AG09309 (cell line): ENCODE data around the gene CRYGN.

Experiments
- DNase-seq: peaks from one replicate; pipeline ENCODE4 v3.0.0-alpha.2; 2010; ENCODE audit warnings: low read depth
- H3K4me3 ChIP-seq: 2 replicates; pipeline ENCODE4 v1.5.1; 2011; ENCODE audit warnings: mild to moderate bottlenecking, low read depth, low read length, moderate library complexity; ENCODE audit not compliant: control insufficient read depth
- CTCF ChIP-seq: IDR thresholded peaks from 2 replicates; pipeline ENCODE4 v1.5.1; 2011; ENCODE audit warnings: mild to moderate bottlenecking, low read depth, low read length, inconsistent platforms; ENCODE audit not compliant: insufficient read depth, control insufficient read depth; ENCODE audit errors: missing control alignments

The CRYGN gene

GRCh38 chr7:151442776-151443496 is 3.0 kb upstream of the CRYGN start:
- TF ChIP-seq CTCF = no peak
- DNase-seq = no peak
- H3K4me3 ChIP-seq = no peak overlapping the region

- no peak for TF ChIP-seq CTCF
- H3K4me3 ChIP-seq = no peak overlapping the region
- DNase-seq = no peak
These were observed 981 bp upstream of the CRYGN start for GRCh38 chr7:151440799-151441445.

- DNase-seq = no peak
- no peak overlapping the region for H3K4me3 ChIP-seq
- TF ChIP-seq CTCF = no peak
These were observed 908 bp downstream of the CRYGN start for GRCh38 chr7:151438864-151439601.

GRCh38 chr7:151437866-151438516 is 1.9 kb downstream of the CRYGN start:
- H3K4me3 ChIP-seq = no peak overlapping the region
- no peak for DNase-seq
- no peak for TF ChIP-seq CTCF

GRCh38 chr7:151437159-151437553 is 2.8 kb downstream of the CRYGN start:
- TF ChIP-seq CTCF = no peak
- H3K4me3 ChIP-seq = no peak overlapping the region
- no peak for DNase-seq

GRCh38 chr7:151436446-151437158 is 3.3 kb downstream of the CRYGN start:
- DNase-seq = no peak
- H3K4me3 ChIP-seq = no peak overlapping the region
- TF ChIP-seq CTCF = no peak
